ENCODE measurements around the gene SLC44A4.
A peak's percentile ranks its signal among the peaks of the same experiment; 100 is the strongest.
"Not testable (repeated sequence)": the region's sequence is repeated elsewhere in the genome, so short reads cannot be mapped to it uniquely, and the experiment has no call there.

SLC44A4 gene

GRCh38 chr6:31821301-31822035 lies 57.3 kb downstream of the SLC44A4 start:
- Histone ChIP-seq H3K4me1 (ENCODE audit: control insufficient read depth, low read length) (peaks cover 56% of the 10 kb centered on the region), H3F3A (ENCODE audit: control insufficient read depth, insufficient read depth) (peaks cover 35% of the 10 kb centered on the region), H3K27ac (ENCODE audit: low read depth, low read length) (peak overlapping the region; percentile 43), H3K4me3 (ENCODE audit: low read length) (peak overlapping the region; percentile 92), H3K9me2 (replicated peaks; ENCODE audit: control insufficient read depth, low read length) (no peaks in the 10 kb centered on the region), H3K4me2 (ENCODE audit: low read length) (peak overlapping the region; percentile 83), H3K27me3 (ENCODE audit: control insufficient read depth, low read length) (no peaks in the 10 kb centered on the region), H3K79me2 (ENCODE audit: control insufficient read depth, low read length) (peaks cover under 1% of the 10 kb centered on the region; the same call in 1 of the 2 replicates), H3K36me3 (ENCODE audit: control insufficient read depth, low read length) (no peaks in the 10 kb centered on the region), H3K9me3 (ENCODE audit: control insufficient read depth, insufficient read depth, low read length) (no peaks in the 10 kb centered on the region), H4K20me1 (ENCODE audit: control insufficient read depth, insufficient read depth, low read depth, low read length) (no peaks in the 10 kb centered on the region)
- TF ChIP-seq, protein P1, sequence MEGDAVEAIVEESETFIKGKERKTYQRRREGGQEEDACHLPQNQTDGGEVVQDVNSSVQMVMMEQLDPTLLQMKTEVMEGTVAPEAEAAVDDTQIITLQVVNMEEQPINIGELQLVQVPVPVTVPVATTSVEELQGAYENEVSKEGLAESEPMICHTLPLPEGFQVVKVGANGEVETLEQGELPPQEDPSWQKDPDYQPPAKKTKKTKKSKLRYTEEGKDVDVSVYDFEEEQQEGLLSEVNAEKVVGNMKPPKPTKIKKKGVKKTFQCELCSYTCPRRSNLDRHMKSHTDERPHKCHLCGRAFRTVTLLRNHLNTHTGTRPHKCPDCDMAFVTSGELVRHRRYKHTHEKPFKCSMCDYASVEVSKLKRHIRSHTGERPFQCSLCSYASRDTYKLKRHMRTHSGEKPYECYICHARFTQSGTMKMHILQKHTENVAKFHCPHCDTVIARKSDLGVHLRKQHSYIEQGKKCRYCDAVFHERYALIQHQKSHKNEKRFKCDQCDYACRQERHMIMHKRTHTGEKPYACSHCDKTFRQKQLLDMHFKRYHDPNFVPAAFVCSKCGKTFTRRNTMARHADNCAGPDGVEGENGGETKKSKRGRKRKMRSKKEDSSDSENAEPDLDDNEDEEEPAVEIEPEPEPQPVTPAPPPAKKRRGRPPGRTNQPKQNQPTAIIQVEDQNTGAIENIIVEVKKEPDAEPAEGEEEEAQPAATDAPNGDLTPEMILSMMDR (IDR thresholded peaks at IDR 0.05; ENCODE audit: low read depth, low read length, poor library complexity, severe bottlenecking) = no peak
- no peak for TF ChIP-seq EZH2phosphoT487 (IDR thresholded peaks at IDR 0.05; ENCODE audit: borderline replicate concordance, low read length)

DNA sequence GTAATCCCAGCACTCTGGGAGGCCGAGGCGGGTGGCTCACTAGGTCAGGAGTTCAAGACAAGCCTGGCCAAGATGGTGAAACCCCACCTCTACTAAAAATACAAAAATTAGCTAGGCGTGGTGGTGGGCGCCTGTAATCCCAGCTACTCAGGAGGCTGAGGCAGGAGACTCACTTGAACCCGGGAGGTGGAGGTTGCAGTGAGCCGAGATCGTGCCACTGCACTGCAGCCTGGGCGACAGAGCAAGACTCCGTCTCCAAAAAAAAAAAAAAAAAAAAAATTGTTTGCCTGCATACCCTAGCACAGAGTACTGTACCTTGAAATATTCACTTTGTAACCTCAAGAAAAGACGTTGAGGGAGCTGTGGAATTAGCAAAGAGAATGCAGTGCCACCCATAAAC lies 58.4 kb downstream of the SLC44A4 start:
- H3K4me2 ChIP-seq (ENCODE audit: low read length) = not testable (repeated sequence)

DNA sequence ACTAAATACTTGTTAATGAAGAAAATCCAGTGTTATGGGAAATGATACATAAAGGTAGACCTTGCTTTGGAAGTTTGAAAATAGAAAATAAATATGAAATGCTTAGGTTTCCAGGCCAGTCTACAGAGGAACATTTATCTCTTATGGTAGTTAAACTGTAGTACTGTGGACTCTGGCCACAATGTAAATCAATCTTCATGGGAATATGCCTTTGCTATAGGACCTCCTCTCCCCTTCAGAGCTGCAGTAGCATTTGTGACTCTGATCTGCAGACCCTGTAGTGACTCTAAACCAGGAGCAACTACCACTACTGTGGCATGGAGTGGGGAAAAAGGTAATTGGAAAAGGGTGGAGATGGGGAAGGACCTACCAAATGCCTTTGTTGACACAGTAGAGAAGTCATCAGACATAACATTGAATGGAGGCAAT lies 58.9 kb downstream of the SLC44A4 start:
- no peak for TF ChIP-seq EZH2phosphoT487 (IDR thresholded peaks at IDR 0.05; ENCODE audit: borderline replicate concordance, low read length)
- TF ChIP-seq, protein P1 (IDR thresholded peaks at IDR 0.05; ENCODE audit: low read depth, low read length, poor library complexity, severe bottlenecking) = no peak
- H3K36me3 ChIP-seq (ENCODE audit: control insufficient read depth, low read length) = no peaks in the 10 kb centered on the region
- no peaks in the 10 kb centered on the region for H3K79me2 ChIP-seq (ENCODE audit: control insufficient read depth, low read length)
- H3K9me3 ChIP-seq (ENCODE audit: control insufficient read depth, insufficient read depth, low read length) = no peaks in the 10 kb centered on the region
- no peak overlapping the region for H3K27ac ChIP-seq (ENCODE audit: low read depth, low read length)
- peaks cover 29% of the 10 kb centered on the region for H3F3A ChIP-seq (ENCODE audit: control insufficient read depth, insufficient read depth)
- peaks cover 47% of the 10 kb centered on the region for H3K4me1 ChIP-seq (ENCODE audit: control insufficient read depth, low read length)
- peaks cover under 1% of the 10 kb centered on the region; the same call in 1 of the 2 replicates for H3K27me3 ChIP-seq (ENCODE audit: control insufficient read depth, low read length)
- H3K4me2 ChIP-seq (ENCODE audit: low read length) = no peak overlapping the region
- no peaks in the 10 kb centered on the region for H4K20me1 ChIP-seq (ENCODE audit: control insufficient read depth, insufficient read depth, low read depth, low read length)
- no peaks in the 10 kb centered on the region for H3K9me2 ChIP-seq (replicated peaks; ENCODE audit: control insufficient read depth, low read length)
- no peak overlapping the region for H3K4me3 ChIP-seq (ENCODE audit: low read length)

More for the DNA sequence above, 58.4 kb downstream of the SLC44A4 start:
- H3K36me3 ChIP-seq (ENCODE audit: control insufficient read depth, low read length); H3K9me3 ChIP-seq (ENCODE audit: control insufficient read depth, insufficient read depth, low read length); H3K79me2 ChIP-seq (ENCODE audit: control insufficient read depth, low read length); H3K27me3 ChIP-seq (ENCODE audit: control insufficient read depth, low read length); H4K20me1 ChIP-seq (ENCODE audit: control insufficient read depth, insufficient read depth, low read depth, low read length); H3K9me2 ChIP-seq (replicated peaks; ENCODE audit: control insufficient read depth, low read length); H3K27ac ChIP-seq (ENCODE audit: low read depth, low read length); H3K4me3 ChIP-seq (ENCODE audit: low read length): not testable (repeated sequence)
- peaks cover 29% of the 10 kb centered on the region for H3F3A ChIP-seq (ENCODE audit: control insufficient read depth, insufficient read depth)
- peaks cover 46% of the 10 kb centered on the region for H3K4me1 ChIP-seq (ENCODE audit: control insufficient read depth, low read length)

DNA sequence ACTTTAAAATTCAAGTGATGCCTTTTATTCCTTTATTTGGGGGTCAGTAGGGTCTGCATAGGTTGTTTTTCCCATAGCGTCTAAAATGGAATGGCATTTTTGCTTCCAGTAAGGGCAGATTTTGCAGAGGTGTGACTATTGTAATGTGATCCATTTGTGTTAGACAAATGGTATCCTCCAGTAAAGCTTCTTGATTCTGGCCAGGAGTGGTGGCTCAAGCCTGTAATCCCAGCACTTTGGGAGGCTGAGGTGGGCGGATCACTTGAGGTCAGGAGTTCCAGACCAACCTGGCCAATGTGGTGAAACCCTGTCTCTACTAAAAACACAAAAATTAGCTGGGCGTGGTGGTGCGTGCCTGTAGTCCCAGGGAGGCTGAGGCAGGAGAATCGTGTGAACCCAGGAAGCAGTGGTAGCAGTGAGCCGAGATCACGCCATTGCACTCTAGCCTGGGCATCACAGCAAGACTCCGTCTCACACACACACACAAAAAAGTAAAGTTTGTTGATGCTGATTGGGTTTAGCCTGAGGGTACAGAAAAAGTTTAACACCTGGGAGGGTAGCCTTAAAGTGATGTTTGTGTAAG lies 60.8 kb downstream of the SLC44A4 start:
- H3K9me3 ChIP-seq (ENCODE audit: control insufficient read depth, insufficient read depth, low read length); H3K27me3 ChIP-seq (ENCODE audit: control insufficient read depth, low read length); H3K36me3 ChIP-seq (ENCODE audit: control insufficient read depth, low read length); H3K79me2 ChIP-seq (ENCODE audit: control insufficient read depth, low read length); H3K27ac ChIP-seq (ENCODE audit: low read depth, low read length); H4K20me1 ChIP-seq (ENCODE audit: control insufficient read depth, insufficient read depth, low read depth, low read length); H3K9me2 ChIP-seq (replicated peaks; ENCODE audit: control insufficient read depth, low read length): not testable (repeated sequence)
- Histone ChIP-seq H3F3A (ENCODE audit: control insufficient read depth, insufficient read depth) (peaks cover 20% of the 10 kb centered on the region), H3K4me2 (ENCODE audit: low read length) (peak overlapping the region; percentile 46), H3K4me1 (ENCODE audit: control insufficient read depth, low read length) (peaks cover 50% of the 10 kb centered on the region), H3K4me3 (ENCODE audit: low read length) (peak overlapping the region; percentile 51)
